ENCODE measurements around the gene CFAP91.

The CFAP91 gene

DNA sequence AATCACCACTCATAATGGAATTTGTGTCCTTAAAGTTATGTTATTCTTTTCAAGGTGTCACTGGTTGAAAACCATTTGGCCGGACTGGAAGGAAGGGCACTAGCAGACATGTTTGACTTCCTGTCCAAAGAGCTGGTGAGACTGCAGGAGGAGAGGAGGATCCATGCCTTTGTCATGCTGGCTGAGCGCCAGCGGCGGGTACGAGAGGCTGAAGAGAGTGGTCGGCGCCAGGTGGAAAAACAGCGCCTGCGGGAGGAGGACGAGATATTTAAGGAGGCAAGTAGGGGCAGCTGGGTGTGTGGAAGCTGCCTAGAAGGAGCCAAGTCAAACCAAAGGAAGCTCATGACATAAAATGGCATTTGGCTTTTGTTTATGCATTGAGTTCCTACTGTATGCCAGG lies 41.1 kb downstream of the CFAP91 start:
- no peak for DNase-seq (ENCODE audit: low read depth, low spot score)

DNA sequence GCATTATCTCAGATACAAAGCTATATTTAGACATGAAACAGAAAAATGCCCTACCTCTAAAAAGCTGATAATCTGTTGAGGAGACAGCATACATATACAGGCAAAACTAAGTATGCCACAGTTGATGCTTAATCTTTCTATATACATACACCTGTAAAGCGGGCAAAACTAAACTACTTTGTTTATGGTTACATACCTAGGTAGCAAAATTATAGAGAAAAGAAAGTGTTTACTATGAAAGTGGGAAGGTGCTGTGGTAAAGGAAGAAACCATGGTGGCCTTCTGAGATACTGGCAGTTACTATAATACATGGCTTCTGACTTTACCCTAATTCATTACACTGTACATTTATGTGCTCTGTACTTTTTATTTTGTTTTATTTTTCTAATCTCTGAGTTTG lies 43.1 kb downstream of the CFAP91 start:
- no peak for DNase-seq (ENCODE audit: low read depth, low spot score)

DNA sequence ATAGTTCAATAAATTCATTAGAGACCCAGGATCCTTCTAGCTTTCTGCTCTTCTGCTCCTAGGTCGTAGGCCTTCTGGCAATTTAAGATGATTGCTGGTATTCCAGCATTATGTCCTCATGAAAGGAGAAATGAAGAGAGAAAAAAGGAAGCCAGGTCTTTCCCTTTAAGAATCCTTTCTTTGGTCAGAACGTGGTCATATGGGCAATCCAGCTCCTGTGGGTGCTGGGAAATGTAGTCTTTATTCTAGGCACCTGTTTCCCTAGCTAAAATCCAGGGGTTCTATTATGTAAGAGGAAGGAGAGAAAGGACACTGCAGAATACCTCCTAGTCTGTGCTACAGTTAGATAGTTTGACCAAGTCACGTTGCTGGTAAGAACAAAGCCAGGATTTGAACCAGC lies 43.6 kb downstream of the CFAP91 start:
- DNase-seq (ENCODE audit: low read depth, low spot score), result no peak

DNA sequence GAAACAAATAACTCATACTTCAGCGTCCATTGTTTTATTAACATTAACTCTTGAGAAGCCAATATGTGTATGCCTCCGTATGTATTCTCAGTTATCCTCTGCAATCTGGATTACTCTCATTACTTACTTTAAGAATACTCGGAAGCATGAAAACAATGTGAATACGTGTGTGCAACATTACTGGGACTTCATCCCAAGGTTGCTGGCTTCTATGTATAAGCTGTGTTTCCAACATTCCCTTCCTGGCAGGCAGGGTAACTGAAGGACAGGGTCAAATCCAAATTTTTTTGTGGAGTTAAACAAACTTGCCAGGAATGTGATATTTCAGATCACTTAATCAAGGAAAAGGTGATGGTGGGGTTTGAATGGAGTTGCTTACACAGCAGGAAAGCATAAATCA lies 44.5 kb downstream of the CFAP91 start:
- DNase-seq (ENCODE audit: low read depth, low spot score), result no peak

DNA sequence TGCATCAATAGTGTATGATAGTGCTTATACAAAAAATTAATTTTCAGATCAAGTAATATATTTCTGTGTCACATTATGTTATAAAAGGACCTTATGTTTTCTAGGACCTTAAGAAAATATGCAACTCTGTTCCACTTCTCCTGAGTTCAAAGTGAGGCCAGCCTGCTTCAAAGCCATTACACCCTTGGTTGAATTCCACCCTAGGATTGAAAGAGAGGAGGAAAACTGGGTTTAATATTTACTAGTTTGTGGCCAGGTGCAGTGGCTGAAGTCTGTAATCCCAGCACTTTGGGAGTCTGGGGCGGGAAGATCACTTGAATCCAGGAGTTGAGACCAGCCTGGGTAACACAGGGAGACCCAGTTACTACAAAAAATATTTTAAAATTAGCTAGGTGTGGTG lies 46.2 kb downstream of the CFAP91 start:
- no peak for DNase-seq (ENCODE audit: low read depth, low spot score)

DNA sequence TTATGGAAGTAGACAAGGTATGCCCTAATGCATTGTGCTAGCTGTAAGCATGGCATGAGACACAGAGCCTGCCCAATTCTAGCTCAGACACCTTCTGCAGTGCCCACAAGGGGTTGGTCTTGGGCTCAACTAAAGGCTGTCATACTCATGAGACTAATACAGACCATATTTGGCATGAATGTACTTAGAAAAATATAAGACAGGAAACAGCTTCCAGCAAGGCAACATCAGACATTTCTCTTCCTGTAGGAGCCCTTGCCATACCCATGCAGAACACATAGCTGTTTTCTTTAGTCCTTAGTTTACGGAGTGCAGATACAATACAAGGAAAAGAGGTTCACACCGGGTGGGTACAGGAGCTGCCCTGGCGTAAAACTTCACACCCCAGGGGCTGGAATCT lies 48.6 kb downstream of the CFAP91 start:
- DNase-seq (ENCODE audit: low read depth, low spot score), result no peak

Measured in activated naive CD8-positive, alpha-beta T cell treated with anti-CD3 and anti-CD28 coated beads, Interleukin-2, amount 50 U/mL, for 16 hours (primary cell).